DND-41 (cell line): Measurements from ENCODE around the gene GON4L.

Source experiments
- CTCF ChIP-seq: IDR thresholded peaks from 2 replicates; pipeline ENCODE4 v1.5.1; 2012; ENCODE audit warnings: borderline replicate concordance, low read length, moderate library complexity, mild to moderate bottlenecking; ENCODE audit not compliant: poor library complexity, severe bottlenecking; ENCODE audit errors: extremely low read depth
- EZH2 ChIP-seq: IDR thresholded peaks from 3 replicates; pipeline ENCODE4 v1.6.1; 2012; ENCODE audit warnings: borderline replicate concordance, low read depth, mild to moderate bottlenecking, moderate library complexity, low read length, inconsistent platforms; ENCODE audit not compliant: severe bottlenecking

- TF ChIP-seq CTCF, result no peak
- TF ChIP-seq EZH2, result no peak
These were observed 141.2 kb downstream of the GON4L start for GRCh38 chr1:155715777-155716176.
